ENCODE data around the gene PDZRN4. TPM values are rescaled to one million over a fixed set of nuclear protein-coding genes. Genes with fewer than 3 reads are reported as not detected.

PDZRN4 gene
- total RNA-seq, 4 donors from 2014 or later = 0.54 to 2.9 (median 1.1) TPM

DNA sequence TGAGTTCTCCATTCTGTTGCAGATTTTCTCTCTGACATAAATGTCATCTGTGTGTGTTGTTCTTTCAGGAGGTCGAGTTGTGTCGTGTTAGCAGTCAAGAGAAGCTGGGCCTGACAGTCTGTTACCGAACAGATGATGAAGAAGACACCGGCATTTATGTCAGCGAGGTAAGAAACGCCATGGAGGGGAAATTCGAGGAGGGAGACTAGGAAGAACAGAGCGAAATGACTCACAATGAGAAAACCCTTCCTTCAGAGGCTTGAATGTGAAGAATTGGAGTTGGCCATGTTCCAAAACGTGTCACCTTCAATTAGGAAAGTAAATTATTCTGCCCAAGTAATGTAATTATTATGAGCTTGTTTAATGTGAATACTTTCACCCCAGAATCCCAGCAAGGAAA is 364.5 kb downstream of the PDZRN4 start:
- TF ChIP-seq, protein P1, sequence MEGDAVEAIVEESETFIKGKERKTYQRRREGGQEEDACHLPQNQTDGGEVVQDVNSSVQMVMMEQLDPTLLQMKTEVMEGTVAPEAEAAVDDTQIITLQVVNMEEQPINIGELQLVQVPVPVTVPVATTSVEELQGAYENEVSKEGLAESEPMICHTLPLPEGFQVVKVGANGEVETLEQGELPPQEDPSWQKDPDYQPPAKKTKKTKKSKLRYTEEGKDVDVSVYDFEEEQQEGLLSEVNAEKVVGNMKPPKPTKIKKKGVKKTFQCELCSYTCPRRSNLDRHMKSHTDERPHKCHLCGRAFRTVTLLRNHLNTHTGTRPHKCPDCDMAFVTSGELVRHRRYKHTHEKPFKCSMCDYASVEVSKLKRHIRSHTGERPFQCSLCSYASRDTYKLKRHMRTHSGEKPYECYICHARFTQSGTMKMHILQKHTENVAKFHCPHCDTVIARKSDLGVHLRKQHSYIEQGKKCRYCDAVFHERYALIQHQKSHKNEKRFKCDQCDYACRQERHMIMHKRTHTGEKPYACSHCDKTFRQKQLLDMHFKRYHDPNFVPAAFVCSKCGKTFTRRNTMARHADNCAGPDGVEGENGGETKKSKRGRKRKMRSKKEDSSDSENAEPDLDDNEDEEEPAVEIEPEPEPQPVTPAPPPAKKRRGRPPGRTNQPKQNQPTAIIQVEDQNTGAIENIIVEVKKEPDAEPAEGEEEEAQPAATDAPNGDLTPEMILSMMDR (IDR thresholded peaks at IDR 0.05) = no peak
- no peak for TF ChIP-seq POLR2A (IDR thresholded peaks at IDR 0.05)
- H3K4me3 ChIP-seq (replicated peaks in 1 of 3) = no peak overlapping the region
- H3K27ac ChIP-seq = no peak overlapping the region
- 71 to 73% methylated on average over 9 of the region's 9 CpGs for WGBS, 2 donors
- no peaks in the 10 kb centered on the region for H3K9me3 ChIP-seq
- no peaks in the 10 kb centered on the region for H3K27me3 ChIP-seq
- no peaks in the 10 kb centered on the region for H3K4me1 ChIP-seq
- H3K36me3 ChIP-seq = no peaks in the 10 kb centered on the region
- DNase-seq = no peak
- intact Hi-C loops (cut with DNase I) = no loop called here

GRCh38 chr12:41556176-41556575 is 368.1 kb downstream of the PDZRN4 start:
- TF ChIP-seq, protein P1 (IDR thresholded peaks at IDR 0.05) = no peak
- no peak for TF ChIP-seq POLR2A (IDR thresholded peaks at IDR 0.05)
- no peak overlapping the region for H3K4me3 ChIP-seq (replicated peaks in 1 of 3)
- intact Hi-C loops (cut with DNase I) = no loop called here
- 91 to 93% methylated on average over 3 of the region's 3 CpGs for WGBS, 2 donors
- no peaks in the 10 kb centered on the region for H3K36me3 ChIP-seq
- H3K4me1 ChIP-seq = no peaks in the 10 kb centered on the region
- no peak for DNase-seq
- H3K27me3 ChIP-seq = no peaks in the 10 kb centered on the region
- no peaks in the 10 kb centered on the region for H3K9me3 ChIP-seq
- H3K27ac ChIP-seq = no peak overlapping the region

DNA sequence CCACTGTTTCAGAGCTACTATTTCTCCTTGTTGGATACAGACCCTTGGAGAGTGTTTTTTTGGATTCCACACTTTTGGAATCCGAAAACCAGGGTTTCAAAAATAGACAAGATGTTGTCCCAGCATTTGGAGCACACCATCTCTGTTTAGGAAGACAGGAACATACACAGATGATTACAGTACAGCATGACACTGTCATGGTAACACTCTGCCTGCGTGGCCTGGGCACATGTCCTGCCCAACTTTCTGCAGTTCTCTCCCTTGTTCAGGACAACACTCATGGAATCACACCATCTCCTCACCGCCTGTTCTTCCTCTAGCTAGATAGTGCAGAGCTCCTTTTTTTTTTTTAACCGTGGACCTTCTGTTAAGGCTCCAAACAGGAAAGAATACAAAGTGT is 369.2 kb downstream of the PDZRN4 start:
- Histone ChIP-seq H3K27ac (no peak overlapping the region), H3K9me3 (no peaks in the 10 kb centered on the region), H3K4me1 (no peaks in the 10 kb centered on the region), H3K36me3 (no peaks in the 10 kb centered on the region), H3K27me3 (no peaks in the 10 kb centered on the region), H3K4me3 (replicated peaks in 1 of 3) (no peak overlapping the region)
- no peak for TF ChIP-seq POLR2A (IDR thresholded peaks at IDR 0.05)
- TF ChIP-seq, protein P1 (IDR thresholded peaks at IDR 0.05) = no peak
- DNase-seq = no peak
- intact Hi-C loops (cut with DNase I) = no loop called here
- 83 to 92% methylated on average over 4 of the region's 4 CpGs for WGBS, 2 donors

- H3K27ac ChIP-seq = no peak overlapping the region
- WGBS, 2 donors = 69 to 80% methylated on average over 1 of the region's 1 CpG
- H3K4me3 ChIP-seq (replicated peaks in 1 of 3) = no peak overlapping the region
- intact Hi-C loops (cut with DNase I) = no loop called here
- no peaks in the 10 kb centered on the region for H3K4me1 ChIP-seq
- no peak for DNase-seq
- TF ChIP-seq POLR2A (IDR thresholded peaks at IDR 0.05) = no peak
- TF ChIP-seq, protein P1 (IDR thresholded peaks at IDR 0.05) = no peak
- no peaks in the 10 kb centered on the region for H3K27me3 ChIP-seq
- no peaks in the 10 kb centered on the region for H3K36me3 ChIP-seq
- H3K9me3 ChIP-seq = no peaks in the 10 kb centered on the region
Measured at GRCh38 chr12:41558671-41559070, 370.6 kb downstream of the PDZRN4 start.

- 95 to 96% methylated on average over 12 of the region's 12 CpGs for whole genome bisulfite sequencing, 2 donors
- Histone ChIP-seq H3K4me1 (no peaks in the 10 kb centered on the region), H3K36me3 (no peaks in the 10 kb centered on the region), H3K9me3 (no peaks in the 10 kb centered on the region), H3K27me3 (no peaks in the 10 kb centered on the region), H3K27ac (no peak overlapping the region), H3K4me3 (replicated peaks in 1 of 3) (no peak overlapping the region)
- DNase-seq = no peak
- intact Hi-C loops (cut with DNase I) = no loop called here
- TF ChIP-seq, protein P1 (IDR thresholded peaks at IDR 0.05) = no peak
- TF ChIP-seq POLR2A (IDR thresholded peaks at IDR 0.05) = no peak
Measured at GRCh38 chr12:41563051-41563450, 374.9 kb downstream of the PDZRN4 start.

Measured in thyroid gland (tissue), 4 donors.